Measurements from ENCODE around the gene NRXN2.

DNA sequence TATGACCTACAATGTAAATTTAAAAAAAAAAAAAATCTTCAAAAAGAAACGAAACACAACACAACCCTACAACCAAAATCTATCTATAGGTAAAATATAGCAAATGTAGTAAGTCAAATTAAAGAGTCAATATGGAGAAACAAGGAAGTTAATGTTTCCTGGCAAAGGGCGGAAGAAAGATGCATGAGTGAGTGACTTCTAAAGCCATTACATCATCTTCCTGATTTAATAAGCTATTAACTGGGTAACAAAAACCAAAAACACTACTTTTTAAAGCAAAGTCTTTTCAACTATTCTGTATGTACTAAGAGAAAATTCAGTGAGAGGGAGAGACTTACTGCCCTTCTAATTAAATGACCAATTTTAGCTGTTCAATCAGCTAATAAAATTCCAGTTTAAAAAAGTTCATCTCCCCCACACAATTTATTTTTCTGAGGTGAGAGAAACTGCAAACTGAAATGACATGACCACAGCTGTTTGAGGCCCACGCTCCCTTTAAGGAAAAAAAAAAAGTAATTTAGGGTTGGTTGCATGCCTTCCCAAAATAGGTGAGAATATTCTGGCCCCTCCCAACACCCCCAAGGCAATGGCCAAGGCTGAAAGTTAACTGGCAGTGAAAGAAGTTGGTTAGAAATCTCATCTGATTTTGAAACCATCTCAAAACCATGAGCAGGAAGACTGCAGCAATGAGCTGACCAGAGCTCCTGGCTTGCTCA lies 49.5 kb upstream of the NRXN2 start:
- no peak for TF ChIP-seq POLR2A (IDR thresholded peaks at IDR 0.05; ENCODE audit: low read length)
- no peak for TF ChIP-seq GATA1 (IDR thresholded peaks at IDR 0.05; ENCODE audit: low read depth, low read length)
